ENCODE data around the gene CLRN1.

GRCh38 chr3:151015181-151015580, 42.7 kb upstream of the CLRN1 start:
- no peak for TF ChIP-seq CTCF (IDR thresholded peaks at IDR 0.05)
- TF ChIP-seq POLR2AphosphoS5 (IDR thresholded peaks at IDR 0.05), result no peak
- TF ChIP-seq EP300 (IDR thresholded peaks at IDR 0.05; ENCODE audit: low read depth), result no peak

Data from transverse colon (tissue), 4 donors.